ENCODE data around the gene IL10RA. TPM values are rescaled to one million over a fixed set of nuclear protein-coding genes. Genes with fewer than 3 reads are reported as not detected.

The IL10RA gene
- total and polyA plus RNA-seq, 10 donors: 32.9 to 239 (median 156) TPM

GRCh38 chr11:118003456-118003855, 17.3 kb downstream of the IL10RA start:
- H3K4me1 ChIP-seq: peaks cover 43 to 100% (median 93%) of the 10 kb centered on the region in 6 donors
- intact Hi-C loops (cut with DNase I; ENCODE audit: low total_unique reads): no loop called here
- H3K9me3 ChIP-seq: peaks cover 0 to 5% (median 0%) of the 10 kb centered on the region in 8 donors
- H3K27me3 ChIP-seq (replicated peaks in 1 of 7): no peaks in the 10 kb centered on the region
- WGBS, 5 donors: 55 to 78% (median 63%) methylated on average over 4 of the region's 4 CpGs
- no peak for DNase-seq
- H3K36me3 ChIP-seq: peaks cover 0 to 26% (median 19%) of the 10 kb centered on the region in 6 donors
- H3K27ac ChIP-seq: peak overlapping the region; percentile 67 to 98 (median 90)
- no peak for TF ChIP-seq POLR2AphosphoS5 (IDR thresholded peaks at IDR 0.05)
- TF ChIP-seq POLR2A (IDR thresholded peaks at IDR 0.05): no peak
- peak overlapping the region in 1 of 8 donors; percentile 37 for H3K4me3 ChIP-seq

- Histone ChIP-seq H3K4me1 (peaks cover 51 to 100% (median 94%) of the 10 kb centered on the region in 6 donors), H3K27ac (peak overlapping the region in 7 of 8 donors; percentile 32 to 98 (median 95)), H3K36me3 (peaks cover 0 to 13% (median 7%) of the 10 kb centered on the region in 6 donors), H3K27me3 (replicated peaks in 1 of 7) (no peaks in the 10 kb centered on the region), H3K4me3 (no peak overlapping the region), H3K9me3 (peaks cover 0 to 5% (median 0%) of the 10 kb centered on the region in 8 donors)
- no peak for DNase-seq
- intact Hi-C loops (cut with DNase I; ENCODE audit: low total_unique reads): no loop called here
- 91 to 94% (median 93%) methylated on average over 6 to 7 of the region's 7 CpGs for WGBS, 5 donors
- TF ChIP-seq CTCF (IDR thresholded peaks at IDR 0.05 in 8 of 11, conservative IDR thresholded peaks at IDR 0.05 in 3 of 11): no peak
- no peak for TF ChIP-seq POLR2A (IDR thresholded peaks at IDR 0.05)
- no peak for TF ChIP-seq POLR2AphosphoS5 (IDR thresholded peaks at IDR 0.05)
Measured at GRCh38 chr11:118004543-118005223, 18.5 kb downstream of the IL10RA start.

- H3K27ac ChIP-seq: peak overlapping the region in 7 of 8 donors; percentile 57 to 98 (median 95)
- H3K4me1 ChIP-seq: peaks cover 58 to 100% (median 95%) of the 10 kb centered on the region in 6 donors
- intact Hi-C loops (cut with DNase I; ENCODE audit: low total_unique reads): no loop called here
- no peaks in the 10 kb centered on the region for H3K27me3 ChIP-seq (replicated peaks in 1 of 7)
- no peak for DNase-seq
- peaks cover 0 to 5% (median 0%) of the 10 kb centered on the region in 8 donors for H3K9me3 ChIP-seq
- TF ChIP-seq POLR2AphosphoS5 (IDR thresholded peaks at IDR 0.05) (peak in 1 of 3 donors; percentile 17), POLR2A (IDR thresholded peaks at IDR 0.05) (no peak), CTCF (IDR thresholded peaks at IDR 0.05 in 8 of 11, conservative IDR thresholded peaks at IDR 0.05 in 3 of 11) (no peak)
- WGBS, 5 donors: 85 to 87% (median 86%) methylated on average over 9 to 12 of the region's 12 CpGs
- no peak overlapping the region for H3K4me3 ChIP-seq
- peaks cover 0 to 5% (median under 1%) of the 10 kb centered on the region in 6 donors for H3K36me3 ChIP-seq
Measured at GRCh38 chr11:118005224-118006152, 19.3 kb downstream of the IL10RA start.

- Histone ChIP-seq H3K27ac (peak overlapping the region in 7 of 8 donors; percentile 57 to 98 (median 95)), H3K4me1 (peaks cover 55 to 100% (median 95%) of the 10 kb centered on the region in 6 donors), H3K36me3 (no peaks in the 10 kb centered on the region), H3K4me3 (no peak overlapping the region), H3K9me3 (peaks cover 0 to 5% (median 0%) of the 10 kb centered on the region in 8 donors), H3K27me3 (replicated peaks in 1 of 7) (no peaks in the 10 kb centered on the region)
- no peak for DNase-seq
- TF ChIP-seq CTCF (IDR thresholded peaks at IDR 0.05 in 8 of 11, conservative IDR thresholded peaks at IDR 0.05 in 3 of 11): no peak
- TF ChIP-seq POLR2AphosphoS5 (IDR thresholded peaks at IDR 0.05): peak in 2 of 3 donors; percentile 12 to 44
- 67 to 83% (median 77%) methylated on average over 4 of the region's 4 CpGs for WGBS, 5 donors
- intact Hi-C loops (cut with DNase I; ENCODE audit: low total_unique reads): no loop called here
Measured at GRCh38 chr11:118006153-118006534, 19.9 kb downstream of the IL10RA start.

Data from spleen (tissue), 11 donors.